Natural killer cell (primary cell): ENCODE data around the gene TOP2B. TPM values are rescaled to one million over a fixed set of nuclear protein-coding genes. Genes with fewer than 3 reads are reported as not detected.

Experiments used
- ATAC-seq, 3 donors: fragments of 150-1000 bp in 2 of 3; fragments of 200-7000 bp in 1 of 3; cut with Tn5 transposase; 1 replicate in 1 of 3; 2 replicates in 2 of 3; pipeline ENCODE4 v1.10.0; 2021; ENCODE audit warnings: mild to moderate bottlenecking in 2 of 3, moderate library complexity in 2 of 3
- DNase-seq, 2 donors: peaks; one replicate each; pipeline versions ENCODE4 v3.0.0 to v3.0.0-alpha.2; 2013 to 2021; ENCODE audit warnings: mixed read lengths in 1 of 2
- H3K27ac ChIP-seq: one replicate; pipeline ENCODE4 v1.5.1; 2013; ENCODE audit warnings: mild to moderate bottlenecking, low read length
- H3K27me3 ChIP-seq: one replicate; pipeline ENCODE4 v1.6.1; 2013; ENCODE audit warnings: low read length; ENCODE audit not compliant: control insufficient read depth, insufficient read depth
- H3K36me3 ChIP-seq: one replicate; pipeline ENCODE4 v1.6.1; 2013; ENCODE audit warnings: low read length; ENCODE audit not compliant: control insufficient read depth, insufficient read depth
- H3K4me1 ChIP-seq: one replicate; pipeline ENCODE4 v1.6.1; 2013; ENCODE audit warnings: low read length; ENCODE audit not compliant: control insufficient read depth, insufficient read depth
- H3K4me3 ChIP-seq: one replicate; pipeline ENCODE4 v1.5.1; 2013; ENCODE audit warnings: low read length
- H3K9me3 ChIP-seq: one replicate; pipeline ENCODE4 v1.6.1; 2013; ENCODE audit warnings: low read length; ENCODE audit not compliant: control insufficient read depth, insufficient read depth
- H3K27ac Mint-ChIP-seq, 2 donors: one replicate each; pipeline ENCODE4 v1.8.0; 2022; ENCODE audit warnings: mild to moderate bottlenecking in 2 of 2, mixed read lengths in 2 of 2, moderate library complexity in 1 of 2
- H3K27me3 Mint-ChIP-seq, 2 donors: one replicate each; pipeline ENCODE4 v1.8.0; 2022; ENCODE audit warnings: low read depth in 2 of 2, mixed read lengths in 2 of 2
- H3K36me3 Mint-ChIP-seq: one replicate; pipeline ENCODE4 v1.8.0; 2022; ENCODE audit warnings: mixed read lengths
- H3K4me1 Mint-ChIP-seq, 2 donors: one replicate each; pipeline ENCODE4 v1.8.0; 2022; ENCODE audit warnings: mixed read lengths in 2 of 2
- H3K4me3 Mint-ChIP-seq: one replicate; pipeline ENCODE4 v1.8.0; 2022; ENCODE audit warnings: mild to moderate bottlenecking, moderate library complexity, mixed read lengths
- H3K9me3 Mint-ChIP-seq, 2 donors: one replicate each; pipeline ENCODE4 v1.8.0; 2022; ENCODE audit warnings: mixed read lengths in 2 of 2
- CTCF ChIP-seq: fragments of 200-600 bp; IDR thresholded peaks from one replicate; pipeline ENCODE4 v1.8.0; 2022; ENCODE audit warnings: antibody characterized with exemption
- WGBS: methylation state at CpG from one replicate; pipeline ENCODE4 v1.1.7; 2013; ENCODE audit warnings: missing lambda C conversion rate; ENCODE audit not compliant: insufficient coverage; 5-methylcytosine and 5-hydroxymethylcytosine counted together
- intact Hi-C: fragments of 100-400 bp; cut with micrococcal nuclease; formaldehyde crosslinking; loops from one replicate; pipeline ENCODE4 v1.14.2; 2022
- total RNA-seq, 4 donors: library from RNA; stranded (reverse); fragments of 120-200 nt in 1 of 4; gene quantifications; one replicate each; pipeline versions ENCODE4 v1.2.3 to v1.2.4, GENCODE V29; 2013 to 2022

Gene TOP2B
- total RNA-seq = 100 to 1,000 TPM; 126 to 180 (median 152) TPM
- 258 TPM for total RNA-seq (2013)

- DNase-seq (peak; percentile 94 to 97), ATAC-seq (peak; percentile 88 to 98 (median 91))
- no peaks in the 10 kb centered on the region for H3K27me3 ChIP-seq
- Mint-ChIP-seq H3K27me3 (peaks cover 0 to 2% of the 10 kb centered on the region in 2 donors), H3K9me3 (no peaks in the 10 kb centered on the region), H3K36me3 (no peaks in the 10 kb centered on the region), H3K4me3 (peak within 1 kb of the TSS; percentile 99), H3K4me1 (peaks cover 51 to 54% of the 10 kb centered on the region in 2 donors), H3K27ac (peak within 1 kb of the TSS; percentile 99)
- TF ChIP-seq CTCF = no peak
- 0% methylated on average over 32 of the region's 33 CpGs for WGBS
- H3K27ac ChIP-seq = peak within 1 kb of the TSS; percentile 90
- peak within 1 kb of the TSS; percentile 90 for H3K4me3 ChIP-seq
- intact Hi-C loops = loop anchor here (2.0 kb wide), 1 partner anchor 118 kb away; the partner anchor contains the start of gene NGLY1
- no peaks in the 10 kb centered on the region for H3K9me3 ChIP-seq
- H3K4me1 ChIP-seq = peaks cover 16% of the 10 kb centered on the region
- H3K36me3 ChIP-seq = no peaks in the 10 kb centered on the region
Observed at GRCh38 chr3:25664812-25665314, at the start of gene TOP2B. Gene TOP2B, minus strand, starts transcription at chr3:25664907. Its CDS starts 610 bp downstream, at chr3:25664297.

- Histone ChIP-seq H3K27ac (no peak overlapping the region), H3K9me3 (no peaks in the 10 kb centered on the region), H3K4me1 (no peaks in the 10 kb centered on the region), H3K36me3 (no peaks in the 10 kb centered on the region), H3K4me3 (no peak overlapping the region), H3K27me3 (peaks cover 3% of the 10 kb centered on the region)
- no peaks in the 10 kb centered on the region for H3K36me3 Mint-ChIP-seq
- peaks cover 3 to 9% of the 10 kb centered on the region in 2 donors for H3K27me3 Mint-ChIP-seq
- H3K27ac Mint-ChIP-seq = no peak overlapping the region
- no peaks in the 10 kb centered on the region for H3K9me3 Mint-ChIP-seq
- 92% methylated on average over 9 of the region's 11 CpGs for WGBS
- ATAC-seq = no peak
- H3K4me1 Mint-ChIP-seq = peaks cover 0 to 4% of the 10 kb centered on the region in 2 donors
- H3K4me3 Mint-ChIP-seq = no peak overlapping the region
- intact Hi-C loops = no loop called here
- no peak for TF ChIP-seq CTCF
- DNase-seq = no peak
Observed at GRCh38 chr3:25713341-25713985, 48.8 kb upstream of the TOP2B start.

GRCh38 chr3:25711090-25711489 lies 46.4 kb upstream of the TOP2B start:
- intact Hi-C loops = no loop called here
- Mint-ChIP-seq H3K4me1 (no peaks in the 10 kb centered on the region), H3K27me3 (peaks cover 3 to 24% of the 10 kb centered on the region in 2 donors), H3K36me3 (no peaks in the 10 kb centered on the region), H3K27ac (no peak overlapping the region), H3K9me3 (no peaks in the 10 kb centered on the region), H3K4me3 (no peak overlapping the region)
- H3K4me1 ChIP-seq = no peaks in the 10 kb centered on the region
- DNase-seq = no peak
- WGBS = no CpG with 5 or more reads among the region's 2 CpGs
- ATAC-seq = no peak
- TF ChIP-seq CTCF = no peak
- H3K27ac ChIP-seq = no peak overlapping the region
- H3K36me3 ChIP-seq = no peaks in the 10 kb centered on the region
- H3K9me3 ChIP-seq = no peaks in the 10 kb centered on the region
- no peak overlapping the region for H3K4me3 ChIP-seq
- peaks cover 3% of the 10 kb centered on the region for H3K27me3 ChIP-seq
